K562 (cell line): ENCODE results near the gene ZNF687. TPM values are rescaled to one million over a fixed set of nuclear protein-coding genes. Genes with fewer than 3 reads are reported as not detected.

Experiments
- ATAC-seq: fragments of 200-7000 bp; cut with Tn5 transposase; 3 replicates; pipeline ENCODE4 v1.9.1; 2020; ENCODE audit warnings: moderate library complexity
- BruUV-seq: library from RNA; stranded (reverse); fragments of 400-500 nt; replicated peaks from 2 replicates; lab custom pipeline; 2021; lab: Mats Ljungman, UMichigan
- CTCF ChIA-PET: fragments of 300-600 bp; formaldehyde crosslinking; extraction: SDS; loops from one replicate; lab custom pipeline; 2021; ENCODE audit warnings: low intra/inter-chr PET ratio; lab: Yijun Ruan, JAX
- POLR2A ChIA-PET: fragments of 300-600, 350-650 bp; sonication (Branson Sonifier 250); formaldehyde crosslinking; extraction: SDS; loops from one replicate; lab custom pipeline; 2021; ENCODE audit warnings: antibody characterized with exemption, inconsistent platforms; lab: Yijun Ruan, JAX
- DNase-seq, 4 experiments: peaks; one replicate each; pipeline versions ENCODE4 v3.0.0 to v3.0.0-alpha.2; 2011 to 2018; ENCODE audit warnings: low spot score in 3 of 4, mixed read lengths in 3 of 4; ENCODE audit errors: extremely low read depth in 1 of 4
- FAIRE-seq: peaks from 2 replicates; lab custom pipeline; 2011; peaks lifted over from hg19 to GRCh38; lab: Jason Lieb, UNC
- H2AFZ ChIP-seq: 2 replicates; pipeline ENCODE4 v1.6.0; 2011; ENCODE audit warnings: low read depth, low read length, control low read depth, inconsistent platforms
- H3K27ac ChIP-seq: fragments of 200-600 bp; 3 replicates; pipeline ENCODE4 v1.8.0; 2011; ENCODE audit warnings: low read depth, mild to moderate bottlenecking, control low read depth, inconsistent platforms, low read length, moderate library complexity, mixed read lengths; ENCODE audit errors: extremely low read depth
- H3K27me3 ChIP-seq, 2 experiments: fragments of 300-600 bp in 1 of 2; 2 replicates in 1 of 2; 3 replicates in 1 of 2; pipeline versions ENCODE4 v1.6.0 to v1.8.0; 2011; ENCODE audit warnings: inconsistent platforms in 2 of 2, low read length in 2 of 2, mild to moderate bottlenecking in 1 of 2, mixed read lengths in 1 of 2, moderate library complexity in 1 of 2; ENCODE audit not compliant: control insufficient read depth in 2 of 2, insufficient read depth in 2 of 2
- H3K36me3 ChIP-seq: fragments of 300-600 bp; 3 replicates; pipeline ENCODE4 v1.8.0; 2011; ENCODE audit warnings: mild to moderate bottlenecking, low read length, inconsistent platforms; ENCODE audit not compliant: control insufficient read depth, insufficient read depth
- H3K4me1 ChIP-seq, 2 experiments: fragments of 200-600 bp in 1 of 2; replicated peaks in 1 of 2; 2 replicates in 1 of 2; 3 replicates in 1 of 2; pipeline versions ENCODE4 v1.5.1 to v1.8.0; 2011; ENCODE audit warnings: inconsistent platforms in 2 of 2, low read length in 2 of 2, mild to moderate bottlenecking in 1 of 2, mixed read lengths in 1 of 2, moderate library complexity in 1 of 2; ENCODE audit not compliant: control insufficient read depth in 2 of 2, insufficient read depth in 2 of 2
- H3K4me2 ChIP-seq: 2 replicates; pipeline ENCODE4 v1.6.1; 2011; ENCODE audit warnings: low read length, control low read depth, inconsistent platforms, mixed read lengths; ENCODE audit not compliant: insufficient read depth
- H3K4me3 ChIP-seq: fragments of 200-600 bp; sonication (generic), shearing (Covaris generic); 2 replicates; pipeline ENCODE4 v1.5.1; 2016; ENCODE audit warnings: control low read depth, inconsistent platforms
- H3K79me2 ChIP-seq: fragments of 200-600 bp; 3 replicates; pipeline ENCODE4 v1.8.0; 2011; ENCODE audit warnings: low read length, inconsistent platforms; ENCODE audit not compliant: control insufficient read depth, insufficient read depth
- H3K9ac ChIP-seq, 2 experiments: 2 replicates each; pipeline versions ENCODE4 v1.6.0 to v1.6.1; 2011; ENCODE audit warnings: low read depth in 2 of 2, low read length in 2 of 2, control low read depth in 1 of 2, inconsistent platforms in 1 of 2, mild to moderate bottlenecking in 1 of 2, mixed read lengths in 1 of 2; ENCODE audit not compliant: insufficient read depth in 1 of 2
- H3K9me1 ChIP-seq: one replicate; pipeline ENCODE4 v1.6.0; 2011; ENCODE audit warnings: inconsistent platforms, mild to moderate bottlenecking, low read length, moderate library complexity; ENCODE audit not compliant: control insufficient read depth, insufficient read depth
- H3K9me3 ChIP-seq: replicated peaks from 2 replicates; pipeline ENCODE4 v1.5.1; 2011; ENCODE audit warnings: low read depth, low read length, inconsistent platforms; ENCODE audit not compliant: control insufficient read depth, insufficient read depth
- H4K20me1 ChIP-seq: replicated peaks from 2 replicates; pipeline ENCODE4 v1.6.1; 2011; ENCODE audit warnings: low read length, inconsistent platforms, mixed read lengths; ENCODE audit not compliant: control insufficient read depth, insufficient read depth
- ARID3A ChIP-seq: IDR thresholded peaks from 2 replicates; pipeline ENCODE4 v1.6.1; 2012; ENCODE audit warnings: low read depth, low read length, improper control_type of control experiment, borderline replicate concordance
- CC2D1A ChIP-seq: fragments of 450-650 bp; IDR thresholded peaks from 2 replicates; pipeline ENCODE4 v1.6.1; 2017; ENCODE audit warnings: mild to moderate bottlenecking
- CTCF ChIP-seq, 3 experiments: IDR thresholded peaks in 2 of 3; conservative IDR thresholded peaks in 1 of 3; 2 replicates each; pipeline ENCODE4 v1.5.1; 2011 to 2012; ENCODE audit warnings: low read length in 3 of 3, mild to moderate bottlenecking in 3 of 3, control low read depth in 2 of 3, improper control_type of control experiment in 1 of 3, inconsistent platforms in 1 of 3, low read depth in 1 of 3, mixed read lengths in 1 of 3, moderate library complexity in 1 of 3; ENCODE audit not compliant: insufficient read depth in 2 of 3
- DEAF1 ChIP-seq: fragments of 450-650 bp; formaldehyde crosslinking; IDR thresholded peaks from 2 replicates; pipeline ENCODE4 v1.4.0; 2020; ENCODE audit warnings: mild to moderate bottlenecking, moderate library complexity
- HMBOX1 ChIP-seq: sonication (generic); IDR thresholded peaks from 2 replicates; pipeline ENCODE4 v1.6.1; 2016
- JUND ChIP-seq, 2 experiments: IDR thresholded peaks; 2 replicates in 1 of 2; 3 replicates in 1 of 2; pipeline ENCODE4 v1.6.1; 2011; ENCODE audit warnings: borderline replicate concordance in 2 of 2, low read depth in 2 of 2, low read length in 2 of 2, improper control_type of control experiment in 1 of 2, missing biosample characterization in 1 of 2, missing genetic modification characterization in 1 of 2, missing genetic modification reagents in 1 of 2
- L3MBTL2 ChIP-seq: fragments of 450-650 bp; IDR thresholded peaks from 2 replicates; pipeline ENCODE4 v1.6.1; 2016; ENCODE audit warnings: mild to moderate bottlenecking, moderate library complexity
- RAD21 ChIP-seq, 2 experiments: fragments of 250-450 bp in 1 of 2; fragments of 450-650 bp in 1 of 2; sonication (Bioruptor Pico) in 1 of 2; formaldehyde crosslinking in 1 of 2; IDR thresholded peaks in 1 of 2; conservative IDR thresholded peaks in 1 of 2; 2 replicates each; pipeline versions ENCODE4 v1.4.0 to v1.8.0; 2020 to 2022; ENCODE audit warnings: mild to moderate bottlenecking in 2 of 2, moderate library complexity in 1 of 2
- SMC3 ChIP-seq: conservative IDR thresholded peaks from 2 replicates; pipeline ENCODE4 v1.6.1; 2011; ENCODE audit warnings: low read depth, low read length, improper control_type of control experiment; ENCODE audit not compliant: insufficient read depth
- ZNF79 ChIP-seq: fragments of 250-450 bp; sonication (Bioruptor Pico); IDR thresholded peaks from 2 replicates; pipeline ENCODE4 v1.4.0; 2020; ENCODE audit warnings: low read depth, mild to moderate bottlenecking, moderate library complexity
- WGBS: fragments of 100-300 bp; shearing (Covaris generic); methylation state at CpG from one replicate; pipeline ENCODE4 v1.1.6; 2016; ENCODE audit warnings: low coverage, mixed read lengths; ENCODE audit not compliant: insufficient coverage; ENCODE audit errors: missing lambda C conversion rate; 5-methylcytosine and 5-hydroxymethylcytosine counted together
- in situ Hi-C: fragments of 300-500 bp; cut with MboI; formaldehyde crosslinking; loops from 4 replicates; pipeline ENCODE4 v1.15.0; 2018; ENCODE audit warnings: inconsistent platforms, mixed read lengths
- intact Hi-C: fragments of 100-400 bp; cut with micrococcal nuclease; formaldehyde crosslinking; loops from 2 replicates; pipeline ENCODE4 v1.14.2; 2022
- polyA plus RNA-seq, 8 experiments: library from polyadenylated mRNA; depleted of rRNA in 4 of 8; stranded (reverse) in 5 of 8; unstranded in 3 of 8; fragments of >200 nt; fragmentation: Nextera tagmentation in 2 of 8; fragmentation: Illumina TruSeq in 1 of 8; extraction: Ambion mirVana in 2 of 8; extraction: Trizol in 1 of 8; gene quantifications; 2 replicates each; pipeline versions ENCODE4 v1.2.1 to v1.2.3, GENCODE V29; 2011 to 2014; ENCODE audit warnings: inconsistent platforms in 1 of 8, missing spikeins in 1 of 8
- total RNA-seq, 7 experiments: library from RNA; depleted of rRNA in 6 of 7; stranded (reverse); fragments of >200 nt in 6 of 7; fragmentation: Illumina TruSeq in 2 of 7; extraction: Trizol in 2 of 7; gene quantifications; 2 replicates each; pipeline versions ENCODE4 v1.2.1 to v1.2.3, GENCODE V29; 2011 to 2021; ENCODE audit warnings: low replicate concordance in 1 of 7

Gene ZNF687
- total and polyA plus RNA-seq, 9 of the 15 experiments (the other 6 are each of a cell fraction or from before 2014, with no cell fraction given) = 0.13 to 26.4 (median 10.6) TPM

GRCh38 chr1:151251656-151252470 is 30.2 kb upstream of the ZNF687 start:
- Histone ChIP-seq H3K4me3 (no peak overlapping the region), H2AFZ (peak overlapping the region; percentile 43), H3K9ac (no peak overlapping the region), H3K9me3 (no peaks in the 10 kb centered on the region), H3K4me2 (peak overlapping the region; percentile 2; the same call in 1 of the 2 replicates), H3K9me1 (no peaks in the 10 kb centered on the region), H4K20me1 (no peaks in the 10 kb centered on the region), H3K4me1 (peaks cover 0 to 4% of the 10 kb centered on the region in 2 experiments; a peak in 2 of 5 replicates), H3K36me3 (peaks cover 15% of the 10 kb centered on the region; the same call in 1 of the 3 replicates), H3K27ac (no peak overlapping the region), H3K79me2 (peaks cover 25% of the 10 kb centered on the region), H3K27me3 (no peaks in the 10 kb centered on the region; a peak in 1 of 5 replicates)
- ATAC-seq (peak; percentile 73), FAIRE-seq (peak; percentile 86), DNase-seq (peak; percentile 69 to 87 (median 72))
- 43% methylated on average over 16 of the region's 16 CpGs for WGBS
- POLR2A ChIA-PET = interaction anchor here (0.5 to 1.0 kb wide), 4 partner anchors 16 to 196 kb away, joined by 3 to 7 read pairs (median 3); no protein-coding TSS in a partner anchor
- BruUV-seq = no TSS peak
- CTCF ChIA-PET = interaction anchor here (2.0 kb wide), 1 partner anchor 56 kb away, joined by 8 read pairs; no protein-coding TSS in a partner anchor
- in situ Hi-C loops = no loop called here
- intact Hi-C loops = loop anchor here (1.0 kb wide), 1 partner anchor 56 kb away; no protein-coding TSS in a partner anchor
- TF ChIP-seq RAD21 (CRISPR knock-in tag; conservative IDR thresholded peaks at IDR 0.05 in 1 of 2, IDR thresholded peaks at IDR 0.05 in 1 of 2) (peak; percentile 68 to 84), CC2D1A (no peak), DEAF1 (CRISPR knock-in tag) (peak; percentile 36; the same call in 1 of the 2 replicates), L3MBTL2 (0 out of 2 replicates have a peak, but pooled peaks have one; percentile 13), CTCF (IDR thresholded peaks at IDR 0.05 in 2 of 3, conservative IDR thresholded peaks at IDR 0.05 in 1 of 3; ENCODE audit: insufficient read depth in 2 of 3, low read depth in 1 of 3, low read length in 3 of 3) (peak; percentile 68 to 94 (median 85)), HMBOX1 (peak; percentile 33; the same call in 1 of the 2 replicates), ZNF79 (CRISPR knock-in tag) (no peak), JUND (IDR thresholded peaks at IDR 0.05; ENCODE audit: borderline replicate concordance, low read depth, low read length) (peak; percentile 2; the same call in 1 of the 2 replicates), JUND (tag; IDR thresholded peaks at IDR 0.05; ENCODE audit: borderline replicate concordance, low read depth, low read length) (no peak), ARID3A (peak; percentile 91), SMC3 (peak; percentile 68)
